Naive thymus-derived CD4-positive, alpha-beta T cell (primary cell): ENCODE data around the gene RBM23. TPM values are rescaled to one million over a fixed set of nuclear protein-coding genes. Genes with fewer than 3 reads are reported as not detected.

Experiments
- ATAC-seq: fragments of 150-1000 bp; cut with Tn5 transposase; 2 replicates; pipeline ENCODE4 v1.10.0; 2021; ENCODE audit warnings: mild to moderate bottlenecking, moderate library complexity
- CTCF ChIA-PET: fragments of 350-600 bp; sonication (Branson Sonifier 250); formaldehyde crosslinking; loops from one replicate; lab custom pipeline; 2021; ENCODE audit warnings: antibody characterized with exemption; lab: Charles Lee
- POLR2A ChIA-PET: fragments of 350-600 bp; sonication (Branson Sonifier 250); formaldehyde crosslinking; loops from one replicate; lab custom pipeline; 2021; ENCODE audit warnings: antibody characterized with exemption, inconsistent platforms; lab: Charles Lee
- DNase-seq, 9 donors: peaks; one replicate each; pipeline versions ENCODE4 v3.0.0 to v3.0.0-alpha.2; 2020 to 2022; ENCODE audit warnings: mixed read lengths in 1 of 9
- H3K27ac ChIP-seq: one replicate; pipeline ENCODE4 v1.7.0; 2013; ENCODE audit warnings: mild to moderate bottlenecking, low read depth, low read length, moderate library complexity
- H3K27me3 ChIP-seq, 2 donors: one replicate each; pipeline ENCODE4 v1.7.0; 2013; ENCODE audit warnings: low read length in 2 of 2, mild to moderate bottlenecking in 2 of 2, moderate library complexity in 2 of 2; ENCODE audit not compliant: control insufficient read depth in 2 of 2, insufficient read depth in 2 of 2
- H3K36me3 ChIP-seq, 3 experiments: 1 replicate in 2 of 3; 2 replicates in 1 of 3; pipeline ENCODE4 v1.7.0; 2013; ENCODE audit warnings: low read length in 3 of 3, mild to moderate bottlenecking in 3 of 3, moderate library complexity in 1 of 3; ENCODE audit not compliant: insufficient read depth in 3 of 3, control insufficient read depth in 2 of 3
- H3K4me1 ChIP-seq, 2 donors: one replicate each; pipeline ENCODE4 v1.7.0; 2013; ENCODE audit warnings: low read length in 2 of 2, mild to moderate bottlenecking in 2 of 2, moderate library complexity in 1 of 2; ENCODE audit not compliant: control insufficient read depth in 2 of 2, insufficient read depth in 2 of 2
- H3K4me3 ChIP-seq: 2 replicates; pipeline ENCODE4 v1.7.0; 2013; ENCODE audit warnings: mild to moderate bottlenecking, low read length
- H3K9me3 ChIP-seq, 3 experiments: 1 replicate in 2 of 3; 2 replicates in 1 of 3; pipeline ENCODE4 v1.7.0; 2013; ENCODE audit warnings: low read length in 3 of 3; ENCODE audit not compliant: control insufficient read depth in 2 of 3
- H3K27ac Mint-ChIP-seq, 9 donors: one replicate each; pipeline ENCODE4 v1.8.0; 2020 to 2022; ENCODE audit warnings: mixed read lengths in 9 of 9, mild to moderate bottlenecking in 8 of 9, moderate library complexity in 5 of 9, inconsistent platforms in 2 of 9
- H3K27me3 Mint-ChIP-seq, 5 donors: one replicate each; pipeline ENCODE4 v1.8.0; 2021 to 2022; ENCODE audit warnings: mixed read lengths in 5 of 5, mild to moderate bottlenecking in 1 of 5
- H3K36me3 Mint-ChIP-seq, 5 donors: one replicate each; pipeline ENCODE4 v1.8.0; 2020 to 2022; ENCODE audit warnings: mixed read lengths in 5 of 5, mild to moderate bottlenecking in 3 of 5, inconsistent platforms in 1 of 5
- H3K4me1 Mint-ChIP-seq, 7 donors: one replicate each; pipeline ENCODE4 v1.8.0; 2020 to 2022; ENCODE audit warnings: mixed read lengths in 7 of 7, mild to moderate bottlenecking in 3 of 7, inconsistent platforms in 1 of 7
- H3K4me3 Mint-ChIP-seq, 10 donors: one replicate each; pipeline ENCODE4 v1.8.0; 2020 to 2022; ENCODE audit warnings: mild to moderate bottlenecking in 10 of 10, mixed read lengths in 10 of 10, moderate library complexity in 6 of 10, inconsistent platforms in 2 of 10
- H3K9me3 Mint-ChIP-seq, 11 donors: one replicate each; pipeline ENCODE4 v1.8.0; 2020 to 2022; ENCODE audit warnings: mixed read lengths in 11 of 11, mild to moderate bottlenecking in 4 of 11, inconsistent platforms in 1 of 11, moderate library complexity in 1 of 11
- intact Hi-C, 2 donors: fragments of 100-400 bp; cut with micrococcal nuclease; formaldehyde crosslinking; loops; one replicate each; pipeline ENCODE4 v1.15.1; 2023
- polyA plus RNA-seq, 2 donors: library from polyadenylated mRNA; unstranded; fragments of 300-500 nt; fragmentation: Illumina TruSeq; gene quantifications; one replicate each; pipeline ENCODE4 v1.2.3, GENCODE V29; 2021
- total RNA-seq, 6 experiments: library from RNA in 5 of 6; stranded (reverse) in 5 of 6; gene quantifications; 1 replicate in 5 of 6; 2 replicates in 1 of 6; pipeline ENCODE4 v1.2.3 and lab custom pipeline; 2021 to 2026

Gene RBM23
- total and polyA plus RNA-seq, 7 experiments from 2014 or later, result 51.2 to 140 (median 95.3) TPM

DNA sequence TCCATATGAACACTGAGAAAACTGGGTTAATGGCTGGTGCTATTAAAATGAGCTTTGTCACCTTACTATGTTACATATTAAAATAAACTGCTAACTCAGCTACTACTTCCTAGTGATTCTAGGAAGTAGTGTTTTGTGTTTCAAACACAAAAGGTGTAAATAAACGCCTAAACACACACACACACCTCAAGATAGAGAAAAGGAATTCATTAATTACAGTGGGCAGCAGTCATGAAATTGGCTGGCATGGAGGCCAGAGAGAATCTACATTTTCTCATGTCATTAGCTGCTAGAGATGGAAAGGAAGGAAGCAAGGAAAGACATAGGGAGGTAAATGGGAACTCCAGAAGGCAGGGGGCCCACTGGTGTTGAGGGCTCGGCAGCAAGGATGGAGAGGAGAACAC lies 11.0 kb upstream of the RBM23 start:
- Mint-ChIP-seq H3K36me3 (peaks cover 0 to 11% (median 0%) of the 10 kb centered on the region in 5 donors), H3K27ac (no peak overlapping the region), H3K9me3 (no peaks in the 10 kb centered on the region), H3K27me3 (no peaks in the 10 kb centered on the region), H3K4me3 (no peak overlapping the region), H3K4me1 (peaks cover 5 to 36% (median 20%) of the 10 kb centered on the region in 7 donors)
- peak; percentile 17 for ATAC-seq
- ChIA-PET CTCF (interaction anchor here (0.6 to 2.3 kb wide), 22 partner anchors 8 to 1710 kb away, joined by 3 to 19 read pairs (median 4); partner anchors contain the start of genes AJUBA, HAUS4 and RBM23), POLR2A (interaction anchor here (0.7 to 4.8 kb wide), 20 partner anchors 8 to 374 kb away, joined by 3 to 74 read pairs (median 3); partner anchors contain the start of genes ACIN1, C14orf119, HAUS4 and HOMEZ)
- Histone ChIP-seq H3K4me3 (peak overlapping the region; percentile 91), H3K36me3 (peaks cover 0 to 12% (median 0%) of the 10 kb centered on the region in 3 experiments), H3K4me1 (peaks cover 9 to 17% of the 10 kb centered on the region in 2 donors), H3K27me3 (no peaks in the 10 kb centered on the region), H3K9me3 (no peaks in the 10 kb centered on the region), H3K27ac (peak overlapping the region; percentile 69)
- no peak for DNase-seq
- intact Hi-C loops, result loop anchor here (1.0 to 10.0 kb wide), 19 partner anchors 11 to 1475 kb away; partner anchors contain the start of genes ACIN1 (in 2 of the 2), C14orf119 (in 2 of the 2), HAUS4 (in 2 of the 2) and MRPL52 (in 2 of the 2)

DNA sequence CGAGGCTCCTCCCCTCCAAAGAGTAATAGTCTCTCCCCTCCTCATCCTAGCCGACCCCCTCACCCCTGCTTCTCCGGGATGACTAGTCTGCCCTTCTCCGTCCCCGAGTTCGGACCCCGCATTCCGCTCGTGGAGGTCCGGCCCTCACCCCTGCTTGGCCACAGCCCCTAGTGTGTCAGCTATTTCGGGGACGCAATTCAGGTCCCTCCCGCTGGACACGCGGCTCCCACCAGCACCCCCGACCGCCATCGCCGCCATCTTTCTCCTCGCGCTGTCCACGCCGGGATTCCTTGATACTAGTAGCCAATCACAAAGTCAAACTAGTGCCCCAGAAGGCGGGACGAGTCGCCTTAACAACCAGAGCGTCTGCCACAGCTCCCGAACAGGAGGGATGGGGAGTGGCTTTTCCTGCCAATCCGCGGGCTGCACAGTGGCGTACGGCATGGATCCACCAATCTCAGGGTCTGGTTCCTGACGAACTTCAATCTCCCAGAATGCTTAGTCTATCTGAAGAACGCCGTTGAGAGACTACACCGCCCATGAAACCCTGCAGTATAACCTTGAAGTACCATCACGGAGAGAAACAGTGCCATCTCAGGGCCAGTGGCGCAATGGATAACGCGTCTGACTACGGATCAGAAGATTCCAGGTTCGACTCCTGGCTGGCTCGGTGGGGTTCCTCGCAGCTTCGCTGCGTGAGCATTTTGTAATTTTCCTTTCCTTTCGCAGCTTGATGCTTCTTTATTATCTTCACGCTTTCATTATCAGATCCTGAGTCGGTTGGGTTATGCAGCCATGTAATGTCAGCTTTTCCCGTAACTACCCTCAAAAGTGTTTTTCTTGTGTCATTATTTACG lies 10.4 kb upstream of the RBM23 start, which contains the start of gene PRMT5:
PRMT5 (minus strand) TSS at position 273 of the 857 bp plus-strand sequence; CDS start at position 258, 15 bp downstream.
- DNase-seq, result peak; percentile 81 to 100 (median 99)
- H3K36me3 ChIP-seq, result peaks cover 0 to 18% (median 5%) of the 10 kb centered on the region in 3 experiments
- Mint-ChIP-seq H3K36me3 (peaks cover 0 to 18% (median 6%) of the 10 kb centered on the region in 5 donors), H3K27ac (no peak within 1 kb of the TSS), H3K4me1 (peaks cover 5 to 36% (median 20%) of the 10 kb centered on the region in 7 donors), H3K4me3 (no peak within 1 kb of the TSS), H3K27me3 (no peaks in the 10 kb centered on the region), H3K9me3 (no peaks in the 10 kb centered on the region)
- no peaks in the 10 kb centered on the region for H3K27me3 ChIP-seq
- H3K4me1 ChIP-seq, result peaks cover 9 to 17% of the 10 kb centered on the region in 2 donors
- POLR2A ChIA-PET, result interaction anchor here (0.7 to 4.8 kb wide), 23 partner anchors 9 to 373 kb away, joined by 3 to 74 read pairs (median 3); partner anchors contain the start of genes ACIN1, C14orf119, HAUS4 and HOMEZ
- CTCF ChIA-PET, result interaction anchor here (0.6 to 2.3 kb wide), 22 partner anchors 9 to 1709 kb away, joined by 3 to 19 read pairs (median 4); partner anchors contain the start of genes AJUBA, HAUS4 and RBM23
- peak within 1 kb of the TSS; percentile 91 for H3K4me3 ChIP-seq
- H3K9me3 ChIP-seq, result no peaks in the 10 kb centered on the region
- ATAC-seq, result peak; percentile 97
- H3K27ac ChIP-seq, result peak within 1 kb of the TSS; percentile 91
- intact Hi-C loops, result loop anchor here (1.0 to 10.0 kb wide), 17 partner anchors 10 to 1475 kb away; partner anchors contain the start of genes ACIN1 (in 2 of the 2), C14orf119 (in 2 of the 2), HAUS4 (in 2 of the 2) and MRPL52 (in 2 of the 2)

DNA sequence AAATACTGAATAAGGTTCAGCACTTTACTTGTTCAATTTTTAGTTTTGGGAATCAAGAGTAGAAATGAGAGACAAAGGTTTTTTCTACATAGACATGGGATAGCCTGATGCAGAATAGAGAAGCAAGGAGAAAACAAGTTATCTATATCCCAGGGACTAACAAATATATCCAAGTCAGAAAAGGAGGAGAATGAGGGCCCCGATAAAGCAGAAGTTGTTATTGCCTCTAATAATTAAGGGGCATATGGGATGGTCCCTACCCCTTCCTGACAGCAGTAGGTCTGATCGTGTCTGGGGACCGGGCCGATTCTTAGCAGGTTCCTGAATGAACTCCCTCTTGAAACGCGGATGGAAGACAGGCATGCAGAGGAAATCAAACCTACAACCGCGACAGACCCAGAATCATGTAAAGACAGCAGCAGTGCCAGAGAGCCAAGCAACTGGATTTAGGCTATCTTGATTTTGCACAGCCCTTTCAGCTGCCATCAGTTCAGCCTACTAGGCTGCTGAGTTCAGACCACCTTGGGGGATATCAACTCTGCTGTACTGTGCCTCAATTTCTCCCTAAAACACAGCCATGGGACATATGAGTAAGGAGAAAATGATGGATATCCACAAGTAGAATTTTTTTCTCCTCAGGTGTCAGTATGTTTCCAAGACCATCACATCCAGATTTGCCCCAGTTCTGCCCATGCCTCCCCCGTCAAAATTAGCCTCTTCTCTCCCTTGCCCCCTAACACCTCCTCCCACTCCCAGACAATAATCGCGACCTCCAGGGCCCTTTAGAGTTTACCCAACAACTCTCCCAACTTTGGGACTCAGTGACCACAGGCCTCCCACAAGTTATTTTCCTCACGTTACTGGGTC lies 9.5 kb upstream of the RBM23 start:
- ChIA-PET CTCF (interaction anchor here (0.6 to 1.8 kb wide), 10 partner anchors 8 to 358 kb away, joined by 3 to 9 read pairs (median 5); partner anchors contain the start of genes HAUS4 and RBM23), POLR2A (interaction anchor here (0.8 to 4.8 kb wide), 17 partner anchors 10 to 374 kb away, joined by 3 to 74 read pairs (median 4); partner anchors contain the start of genes ACIN1, C14orf119, HAUS4 and LRP10)
- H3K36me3 ChIP-seq, result peaks cover 0 to 26% (median 12%) of the 10 kb centered on the region in 3 experiments
- peaks cover 9 to 17% of the 10 kb centered on the region in 2 donors for H3K4me1 ChIP-seq
- Mint-ChIP-seq H3K4me1 (peaks cover 5 to 36% (median 20%) of the 10 kb centered on the region in 7 donors), H3K36me3 (peaks cover 0 to 26% (median 6%) of the 10 kb centered on the region in 5 donors), H3K27ac (no peak overlapping the region), H3K9me3 (no peaks in the 10 kb centered on the region), H3K4me3 (no peak overlapping the region), H3K27me3 (no peaks in the 10 kb centered on the region)
- no peak for ATAC-seq
- no peaks in the 10 kb centered on the region for H3K9me3 ChIP-seq
- intact Hi-C loops, result loop anchor here (1.0 to 10.0 kb wide), 17 partner anchors 9 to 1474 kb away; partner anchors contain the start of genes ACIN1 (in 2 of the 2), C14orf119 (in 2 of the 2), HAUS4 (in 2 of the 2) and MRPL52 (in 2 of the 2)
- peak overlapping the region; percentile 91 for H3K4me3 ChIP-seq
- DNase-seq, result peak in 1 of 9 donors; percentile 7
- peak overlapping the region; percentile 91 for H3K27ac ChIP-seq
- no peaks in the 10 kb centered on the region for H3K27me3 ChIP-seq

DNA sequence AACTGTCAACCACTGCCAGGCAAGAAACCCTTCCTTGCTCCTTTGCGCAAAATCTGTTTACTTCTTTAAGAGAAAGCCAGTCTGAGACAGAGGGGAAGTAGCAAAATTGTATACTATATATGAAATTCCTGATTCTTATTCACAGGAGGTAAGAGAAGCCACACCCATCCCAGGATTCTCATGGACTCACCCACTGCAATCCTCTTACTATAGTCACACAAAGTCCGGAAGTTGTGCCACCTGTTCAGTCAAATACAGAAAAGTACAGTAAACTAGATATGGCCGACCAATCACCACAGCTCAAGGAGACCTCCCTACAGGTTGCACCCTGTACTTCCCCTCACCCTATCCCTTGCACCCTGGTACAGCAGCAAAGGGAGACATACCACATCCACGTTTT lies 7.4 kb upstream of the RBM23 start:
- Mint-ChIP-seq H3K27ac (peak overlapping the region in 1 of 9 donors; percentile 67), H3K4me3 (peak overlapping the region in 3 of 10 donors; percentile 4 to 42 (median 21)), H3K36me3 (peaks cover 9 to 42% (median 14%) of the 10 kb centered on the region in 5 donors), H3K4me1 (peaks cover 3 to 25% (median 13%) of the 10 kb centered on the region in 7 donors), H3K9me3 (no peaks in the 10 kb centered on the region), H3K27me3 (no peaks in the 10 kb centered on the region)
- Histone ChIP-seq H3K36me3 (peaks cover 4 to 41% (median 12%) of the 10 kb centered on the region in 3 experiments), H3K4me3 (no peak overlapping the region), H3K9me3 (no peaks in the 10 kb centered on the region), H3K27ac (no peak overlapping the region), H3K27me3 (no peaks in the 10 kb centered on the region), H3K4me1 (peaks cover 9 to 17% of the 10 kb centered on the region in 2 donors)
- ATAC-seq (no peak), DNase-seq (no peak)
- POLR2A ChIA-PET, result interaction anchor here (0.6 to 4.8 kb wide), 2 partner anchors 8 to 10 kb away, joined by 5 to 74 read pairs; partner anchors contain the start of gene RBM23
- intact Hi-C loops, result loop anchor here in 1 of 2 donors (10.0 kb wide), 1 partner anchor 1472 kb away; the partner anchor contains the start of gene CHD8
- CTCF ChIA-PET, result interaction anchor here (0.9 kb wide), 1 partner anchor 335 kb away, joined by 3 read pairs; no protein-coding TSS in a partner anchor

DNA sequence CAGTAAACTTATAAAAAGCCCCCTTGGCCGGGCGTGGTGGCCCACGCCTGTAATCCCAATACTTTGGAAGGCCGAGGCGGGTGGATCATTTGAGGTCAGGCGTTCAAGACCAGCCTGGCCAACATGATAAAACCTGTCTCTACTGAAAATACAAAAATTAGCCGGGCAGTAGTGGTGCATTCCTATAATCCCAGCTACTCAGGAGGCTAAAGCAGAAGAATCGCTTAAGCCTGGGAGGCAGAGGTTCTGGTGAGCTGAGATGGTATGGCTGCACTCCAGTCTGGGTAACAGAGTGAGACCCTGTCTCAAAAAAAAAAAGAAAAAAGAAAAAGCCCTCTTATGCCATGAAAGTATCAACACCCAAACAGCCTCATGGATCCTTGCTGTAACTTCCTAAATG lies 6.6 kb upstream of the RBM23 start:
- Histone ChIP-seq H3K27me3 (no peaks in the 10 kb centered on the region), H3K4me1 (peaks cover 9 to 16% of the 10 kb centered on the region in 2 donors), H3K4me3 (no peak overlapping the region), H3K9me3 (no peaks in the 10 kb centered on the region), H3K27ac (no peak overlapping the region), H3K36me3 (peaks cover 4 to 47% (median 12%) of the 10 kb centered on the region in 3 experiments)
- Mint-ChIP-seq H3K36me3 (peaks cover 13 to 48% (median 18%) of the 10 kb centered on the region in 5 donors), H3K9me3 (no peaks in the 10 kb centered on the region), H3K4me1 (peaks cover 3 to 25% (median 13%) of the 10 kb centered on the region in 7 donors), H3K4me3 (no peak overlapping the region), H3K27ac (no peak overlapping the region), H3K27me3 (no peaks in the 10 kb centered on the region)
- ChIA-PET POLR2A (interaction anchor here (0.6 kb wide), 1 partner anchor 9 kb away, joined by 5 read pairs; no protein-coding TSS in a partner anchor), CTCF (no interaction called here)
- intact Hi-C loops, result loop anchor here in 1 of 2 donors (10.0 kb wide), 1 partner anchor 1471 kb away; the partner anchor contains the start of gene CHD8
- no peak for ATAC-seq
- no peak for DNase-seq
